AG04449 (cell line): ENCODE measurements around the gene WDHD1.

Source experiments
- CTCF ChIA-PET: fragments of 350-600 bp; formaldehyde crosslinking; extraction: SDS; loops from one replicate; lab custom pipeline; 2021; ENCODE audit warnings: antibody characterized with exemption; lab: Yijun Ruan, JAX
- POLR2A ChIA-PET: fragments of 400-600, 350-600 bp; formaldehyde crosslinking; extraction: SDS; loops from one replicate; lab custom pipeline; 2020; ENCODE audit warnings: antibody characterized with exemption, inconsistent platforms; lab: Yijun Ruan, JAX
- DNase-seq: peaks from one replicate; pipeline ENCODE4 v3.0.0-alpha.2; 2010; ENCODE audit warnings: low read depth, low spot score
- H3K4me3 ChIP-seq: 2 replicates; pipeline ENCODE4 v1.5.1; 2011; ENCODE audit warnings: low read depth, mild to moderate bottlenecking, control low read depth, low read length
- CTCF ChIP-seq: IDR thresholded peaks from one replicate; pipeline ENCODE4 v1.5.1; 2011; ENCODE audit warnings: mild to moderate bottlenecking, moderate library complexity, low read length, control low read depth, inconsistent platforms; ENCODE audit not compliant: insufficient read depth; ENCODE audit errors: missing control alignments

Gene WDHD1

GRCh38 chr14:54942913-54943312 is 84.0 kb downstream of the WDHD1 start:
- POLR2A ChIA-PET = no interaction called here
- CTCF ChIA-PET = no interaction called here

DNA sequence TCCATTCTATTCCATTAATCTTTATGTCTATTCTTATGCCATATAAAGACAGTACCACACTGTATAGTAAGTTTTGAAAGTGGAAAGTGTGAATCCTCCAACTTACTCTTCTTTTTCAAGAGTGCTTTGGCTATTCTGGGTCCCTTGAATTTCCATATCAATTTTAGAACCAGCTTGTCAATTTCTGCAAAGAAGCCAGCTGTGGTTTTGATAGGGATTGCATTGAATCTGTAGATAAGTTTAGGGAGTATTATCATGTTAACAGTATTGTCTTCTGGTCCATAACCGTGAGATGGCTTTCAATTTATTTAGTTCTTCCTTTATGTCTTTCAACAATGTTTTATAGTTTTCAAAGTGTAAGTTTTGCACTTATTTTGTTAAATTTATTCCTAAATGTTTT is 90.1 kb downstream of the WDHD1 start:
- DNase-seq = no peak
- CTCF ChIA-PET = interaction anchor here (1.7 kb wide), 1 partner anchor 9 kb away, joined by 5 read pairs; no protein-coding TSS in a partner anchor
- no peak overlapping the region for H3K4me3 ChIP-seq
- no peak for TF ChIP-seq CTCF
- POLR2A ChIA-PET = no interaction called here

More at GRCh38 chr14:54942913-54943312, 84.0 kb downstream of the WDHD1 start:
- H3K4me3 ChIP-seq = no peak overlapping the region
- no peak for TF ChIP-seq CTCF
- DNase-seq = no peak

GRCh38 chr14:54935958-54936357 is 90.9 kb downstream of the WDHD1 start:
- no peak overlapping the region for H3K4me3 ChIP-seq
- DNase-seq = no peak
- no peak for TF ChIP-seq CTCF
- CTCF ChIA-PET = interaction anchor here (0.7 to 1.7 kb wide), 2 partner anchors 10 to 34 kb away, joined by 5 read pairs; no protein-coding TSS in a partner anchor
- POLR2A ChIA-PET = no interaction called here

- ChIA-PET CTCF (interaction anchor here (0.7 kb wide), 1 partner anchor 33 kb away, joined by 5 read pairs; no protein-coding TSS in a partner anchor), POLR2A (no interaction called here)
- no peak for DNase-seq
- H3K4me3 ChIP-seq = no peak overlapping the region
- TF ChIP-seq CTCF = no peak
Measured at GRCh38 chr14:54935100-54935499, 91.8 kb downstream of the WDHD1 start.

DNA sequence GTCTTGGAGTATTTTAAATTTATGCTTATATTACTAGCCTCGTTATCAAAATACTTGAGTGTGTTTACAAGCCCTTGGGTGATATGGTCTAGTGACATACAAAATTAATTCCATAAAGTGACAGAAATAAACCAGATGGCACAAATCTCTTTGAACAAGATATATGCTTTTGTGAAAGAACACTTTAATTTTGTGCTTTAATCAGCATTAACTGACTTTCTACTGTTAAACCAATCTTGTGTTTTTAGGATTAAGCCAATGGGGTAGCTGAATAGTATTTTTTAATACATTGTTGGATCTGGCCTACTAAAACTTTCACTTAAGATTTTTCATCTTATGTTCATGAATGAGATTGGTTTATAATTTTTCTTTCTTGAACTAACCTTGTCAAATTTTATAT is 93.9 kb downstream of the WDHD1 start:
- CTCF ChIA-PET = no interaction called here
- no peak overlapping the region for H3K4me3 ChIP-seq
- POLR2A ChIA-PET = no interaction called here
- no peak for TF ChIP-seq CTCF
- no peak for DNase-seq

- ChIA-PET CTCF (no interaction called here), POLR2A (no interaction called here)
- no peak for DNase-seq
- H3K4me3 ChIP-seq = no peak overlapping the region
- TF ChIP-seq CTCF = no peak
Measured at GRCh38 chr14:54931598-54932340, 95.1 kb downstream of the WDHD1 start.
